GM12878 (cell line): ENCODE data around the gene SRSF9. TPM values are rescaled to one million over a fixed set of nuclear protein-coding genes. Genes with fewer than 3 reads are reported as not detected.

Experiments
- BACH1 ChIP-seq: fragments of 450-650 bp; IDR thresholded peaks from 2 replicates; pipeline ENCODE4 v1.6.1; 2017; ENCODE audit warnings: mild to moderate bottlenecking, borderline replicate concordance
- polyA plus RNA-seq, 11 experiments: library from polyadenylated mRNA; depleted of rRNA in 4 of 11; unstranded in 6 of 11; stranded (reverse) in 5 of 11; fragments of >200 nt; fragmentation: Nextera tagmentation in 4 of 11; fragmentation: Illumina TruSeq in 1 of 11; extraction: Ambion mirVana in 4 of 11; extraction: Trizol in 1 of 11; gene quantifications; 1 replicate in 1 of 11; 2 replicates in 10 of 11; pipeline versions ENCODE4 v1.2.1 to v1.2.3, GENCODE V29; 2011 to 2016; ENCODE audit warnings: inconsistent platforms in 2 of 11, missing spikeins in 2 of 11, low read depth in 1 of 11
- total RNA-seq, 4 experiments: library from RNA; depleted of rRNA in 3 of 4; stranded (reverse); fragments of >200 nt in 3 of 4; fragmentation: Illumina TruSeq in 1 of 4; extraction: Trizol in 1 of 4; gene quantifications; 2 replicates each; pipeline versions ENCODE4 v1.2.1 to v1.2.3, GENCODE V29; 2013 to 2021
- TF ChIP-seq, protein P1 (sequence below): IDR thresholded peaks from 2 replicates; pipeline ENCODE4 v1.6.1; 2012; ENCODE audit warnings: mild to moderate bottlenecking, low read depth, low read length
- TF ChIP-seq, protein P2 (sequence below): fragments of 450-650 bp; IDR thresholded peaks from 2 replicates; pipeline ENCODE4 v1.6.1; 2018; ENCODE audit warnings: borderline replicate concordance, mild to moderate bottlenecking; ENCODE audit not compliant: partially characterized antibody

SRSF9 gene
- total and polyA plus RNA-seq, 10 of the 15 experiments (the other 5 are each of a cell fraction or from before 2014, with no cell fraction given) = 56.2 to 510 (median 186) TPM

DNA sequence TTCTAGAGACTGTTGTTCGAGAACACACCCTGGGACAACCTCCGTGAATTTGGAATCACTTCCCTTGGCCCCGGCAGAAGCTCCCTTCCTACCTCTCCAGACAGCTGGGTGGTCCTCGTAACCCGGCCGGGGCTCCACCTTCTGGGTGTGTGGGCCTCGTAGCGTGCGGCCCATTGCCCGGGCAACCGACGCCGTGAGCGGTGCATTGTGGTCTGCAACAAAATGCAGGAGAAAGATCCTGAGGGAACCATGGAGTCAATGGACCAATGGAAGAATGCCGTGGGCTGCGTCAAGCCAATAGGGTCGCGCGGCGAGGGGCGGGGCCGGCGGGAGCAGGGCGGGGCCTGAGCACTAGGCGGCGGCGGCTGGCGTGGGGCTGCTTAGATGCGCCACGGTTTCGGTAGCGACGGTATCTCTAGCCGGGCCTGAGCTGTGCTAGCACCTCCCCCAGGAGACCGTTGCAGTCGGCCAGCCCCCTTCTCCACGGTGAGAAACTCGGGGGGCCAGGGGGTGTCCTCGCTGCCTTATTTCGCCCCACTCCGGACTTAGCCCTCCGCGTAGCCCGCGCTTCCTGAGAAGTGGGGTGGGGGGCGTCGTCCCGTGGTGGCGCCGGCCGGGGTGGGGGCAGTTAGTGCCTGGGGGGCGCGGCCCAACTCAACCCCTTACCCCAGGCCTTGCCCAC lies 26.3 kb upstream of the SRSF9 start, which contains the start of gene DYNLL1 (continued):
- TF ChIP-seq, protein P1, sequence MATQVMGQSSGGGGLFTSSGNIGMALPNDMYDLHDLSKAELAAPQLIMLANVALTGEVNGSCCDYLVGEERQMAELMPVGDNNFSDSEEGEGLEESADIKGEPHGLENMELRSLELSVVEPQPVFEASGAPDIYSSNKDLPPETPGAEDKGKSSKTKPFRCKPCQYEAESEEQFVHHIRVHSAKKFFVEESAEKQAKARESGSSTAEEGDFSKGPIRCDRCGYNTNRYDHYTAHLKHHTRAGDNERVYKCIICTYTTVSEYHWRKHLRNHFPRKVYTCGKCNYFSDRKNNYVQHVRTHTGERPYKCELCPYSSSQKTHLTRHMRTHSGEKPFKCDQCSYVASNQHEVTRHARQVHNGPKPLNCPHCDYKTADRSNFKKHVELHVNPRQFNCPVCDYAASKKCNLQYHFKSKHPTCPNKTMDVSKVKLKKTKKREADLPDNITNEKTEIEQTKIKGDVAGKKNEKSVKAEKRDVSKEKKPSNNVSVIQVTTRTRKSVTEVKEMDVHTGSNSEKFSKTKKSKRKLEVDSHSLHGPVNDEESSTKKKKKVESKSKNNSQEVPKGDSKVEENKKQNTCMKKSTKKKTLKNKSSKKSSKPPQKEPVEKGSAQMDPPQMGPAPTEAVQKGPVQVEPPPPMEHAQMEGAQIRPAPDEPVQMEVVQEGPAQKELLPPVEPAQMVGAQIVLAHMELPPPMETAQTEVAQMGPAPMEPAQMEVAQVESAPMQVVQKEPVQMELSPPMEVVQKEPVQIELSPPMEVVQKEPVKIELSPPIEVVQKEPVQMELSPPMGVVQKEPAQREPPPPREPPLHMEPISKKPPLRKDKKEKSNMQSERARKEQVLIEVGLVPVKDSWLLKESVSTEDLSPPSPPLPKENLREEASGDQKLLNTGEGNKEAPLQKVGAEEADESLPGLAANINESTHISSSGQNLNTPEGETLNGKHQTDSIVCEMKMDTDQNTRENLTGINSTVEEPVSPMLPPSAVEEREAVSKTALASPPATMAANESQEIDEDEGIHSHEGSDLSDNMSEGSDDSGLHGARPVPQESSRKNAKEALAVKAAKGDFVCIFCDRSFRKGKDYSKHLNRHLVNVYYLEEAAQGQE = 0 out of 2 replicates have a peak, but pooled peaks have one; percentile 55
- TF ChIP-seq BACH1 = peak; percentile 7; the same call in 1 of the 2 replicates
- TF ChIP-seq, protein P2, sequence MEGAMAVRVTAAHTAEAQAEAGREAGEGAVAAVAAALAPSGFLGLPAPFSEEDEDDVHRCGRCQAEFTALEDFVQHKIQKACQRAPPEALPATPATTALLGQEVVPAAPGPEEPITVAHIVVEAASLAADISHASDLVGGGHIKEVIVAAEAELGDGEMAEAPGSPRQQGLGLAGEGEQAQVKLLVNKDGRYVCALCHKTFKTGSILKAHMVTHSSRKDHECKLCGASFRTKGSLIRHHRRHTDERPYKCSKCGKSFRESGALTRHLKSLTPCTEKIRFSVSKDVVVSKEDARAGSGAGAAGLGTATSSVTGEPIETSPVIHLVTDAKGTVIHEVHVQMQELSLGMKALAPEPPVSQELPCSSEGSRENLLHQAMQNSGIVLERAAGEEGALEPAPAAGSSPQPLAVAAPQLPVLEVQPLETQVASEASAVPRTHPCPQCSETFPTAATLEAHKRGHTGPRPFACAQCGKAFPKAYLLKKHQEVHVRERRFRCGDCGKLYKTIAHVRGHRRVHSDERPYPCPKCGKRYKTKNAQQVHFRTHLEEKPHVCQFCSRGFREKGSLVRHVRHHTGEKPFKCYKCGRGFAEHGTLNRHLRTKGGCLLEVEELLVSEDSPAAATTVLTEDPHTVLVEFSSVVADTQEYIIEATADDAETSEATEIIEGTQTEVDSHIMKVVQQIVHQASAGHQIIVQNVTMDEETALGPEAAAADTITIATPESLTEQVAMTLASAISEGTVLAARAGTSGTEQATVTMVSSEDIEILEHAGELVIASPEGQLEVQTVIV = no peak
